ENCODE results near the gene ATMIN. TPM values are rescaled to one million over a fixed set of nuclear protein-coding genes. Genes with fewer than 3 reads are reported as not detected.

ATMIN gene
- polyA plus RNA-seq (2012; ENCODE audit: missing spikeins), result 18.7 TPM

DNA sequence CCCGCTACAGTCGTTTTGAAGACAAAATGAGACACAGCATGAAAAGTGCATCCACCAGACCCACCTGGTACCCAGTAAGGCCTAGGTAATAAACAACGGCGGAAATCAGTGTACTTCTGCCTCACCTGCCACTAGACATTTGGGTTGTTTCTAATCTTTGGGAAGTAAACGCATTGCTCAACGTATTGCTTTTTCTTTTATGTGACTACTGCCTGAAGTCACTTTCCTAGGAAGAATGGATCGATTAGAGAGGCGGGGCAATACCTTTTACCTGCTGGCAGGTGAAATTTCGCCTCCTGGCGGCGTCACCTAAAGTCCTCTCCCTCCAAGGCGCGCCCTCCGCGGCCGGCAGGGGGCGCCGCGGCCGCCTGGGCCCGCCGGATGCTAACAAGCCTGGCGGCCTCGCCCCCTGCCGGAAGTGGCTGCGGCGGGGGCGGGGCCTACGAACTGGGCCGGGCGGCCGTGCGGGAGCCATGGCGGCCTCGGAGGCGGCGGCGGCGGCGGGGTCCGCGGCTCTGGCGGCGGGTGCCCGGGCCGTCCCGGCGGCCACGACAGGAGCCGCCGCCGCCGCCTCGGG is at the start of gene ATMIN:
Gene ATMIN, plus strand, starts transcription at position 445 of the 577 bp plus-strand sequence. Its CDS starts 29 bp downstream, at position 474.
- DNase-seq (ENCODE audit: insufficient read length), result peak; percentile 93
- peak; percentile 83 for FAIRE-seq
- peak; percentile 63; the same call in 1 of the 2 replicates for TF ChIP-seq POLR2A (IDR thresholded peaks at IDR 0.05; ENCODE audit: low read depth, low read length)
- TF ChIP-seq TAF1 (IDR thresholded peaks at IDR 0.05; ENCODE audit: borderline replicate concordance, low read depth, low read length), result 0 out of 2 replicates have a peak, but pooled peaks have one; percentile 50
- no peak for TF ChIP-seq POLR2AphosphoS5 (IDR thresholded peaks at IDR 0.05; ENCODE audit: low read depth, low read length)

DNA sequence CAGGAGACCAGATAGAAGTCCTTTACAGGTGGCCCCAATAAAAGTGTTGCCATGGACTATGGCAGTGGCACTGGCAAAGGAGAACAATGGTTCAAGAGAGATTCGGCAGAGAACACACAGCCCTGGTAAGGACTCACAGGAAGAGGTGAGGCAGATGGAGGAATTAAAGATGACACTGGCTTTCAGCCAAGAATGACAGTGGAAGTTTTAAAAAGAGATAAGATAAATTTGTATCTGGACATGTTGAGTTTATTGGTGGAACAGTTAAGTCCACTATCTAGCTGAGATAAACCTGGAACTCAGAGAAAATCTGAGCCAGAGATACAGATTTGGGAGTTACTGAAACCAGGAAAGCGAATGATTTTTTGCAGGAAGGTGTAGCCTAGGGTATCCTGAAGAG is 49.1 kb upstream of the ATMIN start:
- no peak for FAIRE-seq
- DNase-seq (ENCODE audit: insufficient read length), result no peak
- TF ChIP-seq POLR2A (IDR thresholded peaks at IDR 0.05; ENCODE audit: low read depth, low read length) (no peak), TAF1 (IDR thresholded peaks at IDR 0.05; ENCODE audit: borderline replicate concordance, low read depth, low read length) (no peak), POLR2AphosphoS5 (IDR thresholded peaks at IDR 0.05; ENCODE audit: low read depth, low read length) (no peak)

GRCh38 chr16:80988756-80989155 is 46.9 kb upstream of the ATMIN start:
- FAIRE-seq (no peak), DNase-seq (ENCODE audit: insufficient read length) (no peak)
- TF ChIP-seq TAF1 (IDR thresholded peaks at IDR 0.05; ENCODE audit: borderline replicate concordance, low read depth, low read length) (no peak), POLR2AphosphoS5 (IDR thresholded peaks at IDR 0.05; ENCODE audit: low read depth, low read length) (no peak), POLR2A (IDR thresholded peaks at IDR 0.05; ENCODE audit: low read depth, low read length) (no peak)

GRCh38 chr16:80989801-80990200 is 45.8 kb upstream of the ATMIN start:
- DNase-seq (ENCODE audit: insufficient read length) (no peak), FAIRE-seq (no peak)
- TF ChIP-seq TAF1 (IDR thresholded peaks at IDR 0.05; ENCODE audit: borderline replicate concordance, low read depth, low read length), result no peak
- no peak for TF ChIP-seq POLR2A (IDR thresholded peaks at IDR 0.05; ENCODE audit: low read depth, low read length)
- no peak for TF ChIP-seq POLR2AphosphoS5 (IDR thresholded peaks at IDR 0.05; ENCODE audit: low read depth, low read length)

- FAIRE-seq, result no peak
- TF ChIP-seq POLR2AphosphoS5 (IDR thresholded peaks at IDR 0.05; ENCODE audit: low read depth, low read length) (no peak), POLR2A (IDR thresholded peaks at IDR 0.05; ENCODE audit: low read depth, low read length) (no peak), TAF1 (IDR thresholded peaks at IDR 0.05; ENCODE audit: borderline replicate concordance, low read depth, low read length) (no peak)
- DNase-seq (ENCODE audit: insufficient read length), result no peak
Measured at GRCh38 chr16:80990577-80990976, 45.1 kb upstream of the ATMIN start.

DNA sequence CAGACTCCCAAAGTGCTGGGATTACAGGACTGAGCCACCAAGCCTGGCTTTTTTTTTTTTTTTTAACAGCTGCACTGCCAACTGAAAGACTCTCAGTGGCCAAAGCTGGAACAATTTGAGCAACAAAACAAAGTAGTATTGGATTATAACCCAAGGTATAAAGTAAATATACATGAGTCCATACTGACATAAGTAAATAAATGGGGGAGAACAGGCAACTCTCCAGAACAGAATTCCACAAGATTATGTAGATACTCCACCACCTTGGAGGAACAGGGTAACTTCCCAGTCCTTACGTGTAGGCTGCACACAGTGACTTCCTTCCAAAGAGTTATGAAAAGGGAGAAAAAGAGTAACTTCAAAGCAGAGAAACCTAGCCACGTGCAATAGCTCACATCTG is 44.7 kb upstream of the ATMIN start:
- DNase-seq (ENCODE audit: insufficient read length), result no peak
- FAIRE-seq, result no peak
- TF ChIP-seq TAF1 (IDR thresholded peaks at IDR 0.05; ENCODE audit: borderline replicate concordance, low read depth, low read length) (no peak), POLR2A (IDR thresholded peaks at IDR 0.05; ENCODE audit: low read depth, low read length) (no peak), POLR2AphosphoS5 (IDR thresholded peaks at IDR 0.05; ENCODE audit: low read depth, low read length) (no peak)

- FAIRE-seq (no peak), DNase-seq (ENCODE audit: insufficient read length) (no peak)
- no peak for TF ChIP-seq POLR2AphosphoS5 (IDR thresholded peaks at IDR 0.05; ENCODE audit: low read depth, low read length)
- no peak for TF ChIP-seq POLR2A (IDR thresholded peaks at IDR 0.05; ENCODE audit: low read depth, low read length)
- no peak for TF ChIP-seq TAF1 (IDR thresholded peaks at IDR 0.05; ENCODE audit: borderline replicate concordance, low read depth, low read length)
Measured at GRCh38 chr16:80991792-80992430, 43.7 kb upstream of the ATMIN start.

DNA sequence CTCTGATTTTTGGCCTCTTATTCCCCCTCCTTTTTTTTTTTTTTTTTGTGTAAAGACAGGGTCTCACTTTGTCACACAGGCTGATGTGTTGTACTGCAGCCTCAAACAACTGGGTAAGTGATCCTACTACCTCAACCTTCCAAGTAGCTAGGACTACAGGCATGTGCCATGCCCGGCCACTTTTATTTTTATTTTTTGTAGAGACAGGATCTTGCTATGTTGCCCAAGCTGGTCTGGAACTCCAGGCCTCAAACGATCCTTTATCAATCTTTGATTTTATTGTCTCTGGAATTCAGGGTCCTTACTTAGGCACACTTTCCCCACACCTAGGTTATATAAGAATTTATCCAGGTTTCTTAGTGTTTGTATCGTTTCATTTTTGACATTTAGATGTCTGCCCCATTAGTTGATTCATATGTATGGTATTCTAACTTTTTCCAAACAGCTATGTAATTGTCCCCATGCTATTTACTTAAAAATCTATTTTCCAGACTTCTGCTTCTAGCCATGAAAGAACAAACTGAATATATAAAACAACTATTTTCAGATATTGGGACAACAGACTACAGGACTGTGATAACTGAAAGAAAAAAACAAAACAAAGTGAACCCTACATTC is 42.9 kb upstream of the ATMIN start:
- FAIRE-seq, result no peak
- DNase-seq (ENCODE audit: insufficient read length), result no peak
- TF ChIP-seq TAF1 (IDR thresholded peaks at IDR 0.05; ENCODE audit: borderline replicate concordance, low read depth, low read length), result no peak
- no peak for TF ChIP-seq POLR2AphosphoS5 (IDR thresholded peaks at IDR 0.05; ENCODE audit: low read depth, low read length)
- no peak for TF ChIP-seq POLR2A (IDR thresholded peaks at IDR 0.05; ENCODE audit: low read depth, low read length)

- DNase-seq (ENCODE audit: insufficient read length), result no peak
- TF ChIP-seq TAF1 (IDR thresholded peaks at IDR 0.05; ENCODE audit: borderline replicate concordance, low read depth, low read length), result no peak
- no peak for TF ChIP-seq POLR2AphosphoS5 (IDR thresholded peaks at IDR 0.05; ENCODE audit: low read depth, low read length)
- no peak for TF ChIP-seq POLR2A (IDR thresholded peaks at IDR 0.05; ENCODE audit: low read depth, low read length)
- FAIRE-seq, result no peak
Measured at GRCh38 chr16:80993307-80993706, 42.3 kb upstream of the ATMIN start.

DNA sequence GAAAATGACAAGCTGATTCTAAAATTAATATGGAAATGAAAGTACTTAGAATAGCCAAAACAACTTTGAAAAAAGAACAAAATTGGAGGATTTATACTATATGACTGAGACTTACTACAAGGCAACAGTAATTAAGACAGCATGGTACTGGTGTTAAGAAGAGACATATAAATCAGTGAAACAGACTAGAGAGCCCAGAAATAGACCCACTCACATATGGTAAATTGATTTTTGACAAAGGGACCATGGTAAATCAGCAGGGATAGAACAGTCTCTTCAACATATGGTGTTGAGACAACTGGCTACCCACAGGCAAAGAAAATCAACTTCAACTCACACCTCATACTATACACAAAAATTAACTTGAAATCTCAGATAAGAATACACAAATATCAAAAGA is 41.8 kb upstream of the ATMIN start:
- DNase-seq (ENCODE audit: insufficient read length), result no peak
- no peak for FAIRE-seq
- TF ChIP-seq TAF1 (IDR thresholded peaks at IDR 0.05; ENCODE audit: borderline replicate concordance, low read depth, low read length), result no peak
- TF ChIP-seq POLR2AphosphoS5 (IDR thresholded peaks at IDR 0.05; ENCODE audit: low read depth, low read length), result no peak
- TF ChIP-seq POLR2A (IDR thresholded peaks at IDR 0.05; ENCODE audit: low read depth, low read length), result no peak

DNA sequence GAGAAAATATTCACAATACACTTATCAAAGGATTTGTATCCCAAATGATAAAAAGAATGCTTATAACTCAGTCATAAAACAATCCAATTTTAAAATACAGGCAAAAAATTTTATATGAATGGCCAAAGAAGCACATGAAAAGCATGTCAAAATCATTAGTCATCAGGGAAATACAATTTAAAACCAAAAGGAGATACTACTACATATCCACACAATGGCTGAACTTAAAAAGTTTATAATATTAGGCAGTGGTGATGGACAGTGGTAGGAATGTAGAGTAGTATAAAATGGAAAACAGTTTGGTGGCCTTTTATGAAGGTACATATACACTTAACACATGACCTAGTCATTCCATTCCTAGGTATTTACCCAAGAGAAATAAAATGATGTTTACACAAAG is 41.2 kb upstream of the ATMIN start:
- no peak for FAIRE-seq
- TF ChIP-seq POLR2A (IDR thresholded peaks at IDR 0.05; ENCODE audit: low read depth, low read length), result no peak
- TF ChIP-seq TAF1 (IDR thresholded peaks at IDR 0.05; ENCODE audit: borderline replicate concordance, low read depth, low read length), result no peak
- no peak for TF ChIP-seq POLR2AphosphoS5 (IDR thresholded peaks at IDR 0.05; ENCODE audit: low read depth, low read length)

More for the DNA sequence above, 41.2 kb upstream of the ATMIN start:
- DNase-seq (ENCODE audit: insufficient read length), result no peak

Measured in GM12892 (cell line).